ENCODE results near the gene DOCK11. TPM values are rescaled to one million over a fixed set of nuclear protein-coding genes. Genes with fewer than 3 reads are reported as not detected.

The DOCK11 gene
- polyA plus RNA-seq, 3 donors, result 20.8 to 39.7 (median 34.8) TPM

- no peak overlapping the region for H3K4me2 ChIP-seq (replicated peaks; ENCODE audit: extremely low read depth, low read length, poor library complexity, severe bottlenecking)
- no peak overlapping the region for H3K9ac ChIP-seq (ENCODE audit: insufficient read depth, low read length, poor library complexity, severe bottlenecking)
- no peak overlapping the region for H3K4me3 ChIP-seq (replicated peaks in 1 of 3; ENCODE audit: low read depth in 2 of 3, low read length in 3 of 3)
- H3K27me3 Mint-ChIP-seq (ENCODE audit: low read depth in 3 of 3), result peaks cover 0 to 7% (median 0%) of the 10 kb centered on the region in 3 donors
- no peaks in the 10 kb centered on the region for H3K36me3 Mint-ChIP-seq
- peaks cover 8% of the 10 kb centered on the region for H3K79me2 ChIP-seq (ENCODE audit: insufficient read depth, low read length)
- H3K4me3 Mint-ChIP-seq, result no peak overlapping the region
- no peaks in the 10 kb centered on the region for H3K9me3 ChIP-seq (replicated peaks in 1 of 2; ENCODE audit: control insufficient read depth in 1 of 2, insufficient read depth in 1 of 2, low read length in 2 of 2)
- peak overlapping the region in 5 of 7 donors; percentile 44 to 90 (median 84) for H3K27ac Mint-ChIP-seq
- DNase-seq, result peak in 2 of 3 donors; percentile 38 to 53
- intact Hi-C loops (cut with micrococcal nuclease), result no loop called here
- no CpG with 5 or more reads among the region's 3 CpGs for WGBS (ENCODE audit: insufficient coverage)
- H3K9me3 Mint-ChIP-seq, result peaks cover 0 to 10% (median 0%) of the 10 kb centered on the region in 7 donors
- no peak overlapping the region for H3K27ac ChIP-seq (ENCODE audit: low read depth in 1 of 2, low read length in 2 of 2)
- H3K36me3 ChIP-seq (replicated peaks in 1 of 2; ENCODE audit: control insufficient read depth in 1 of 2, insufficient read depth in 2 of 2, low read length in 2 of 2), result no peaks in the 10 kb centered on the region
- no peak for TF ChIP-seq CTCF (IDR thresholded peaks at IDR 0.05)
- H3K4me1 Mint-ChIP-seq, result peaks cover 77% of the 10 kb centered on the region
- H3K27me3 ChIP-seq (ENCODE audit: control insufficient read depth in 2 of 2, insufficient read depth in 2 of 2, low read length in 2 of 2), result no peaks in the 10 kb centered on the region
- H3K4me1 ChIP-seq (ENCODE audit: control insufficient read depth in 1 of 2, insufficient read depth in 2 of 2, low read length in 2 of 2), result peaks cover 79 to 81% of the 10 kb centered on the region in 2 donors
- H2AFZ ChIP-seq (ENCODE audit: insufficient read depth, low read depth, low read length, poor library complexity, severe bottlenecking), result no peak overlapping the region
- H4K20me1 ChIP-seq (ENCODE audit: insufficient read depth, low read length), result no peaks in the 10 kb centered on the region
Observed at GRCh38 chrX:118723376-118723775, 227.8 kb downstream of the DOCK11 start.

GRCh38 chrX:118724365-118724764 lies 228.8 kb downstream of the DOCK11 start:
- whole genome bisulfite sequencing (ENCODE audit: insufficient coverage), result no CpG with 5 or more reads among the region's 5 CpGs
- intact Hi-C loops (cut with micrococcal nuclease), result no loop called here
- peaks cover 76% of the 10 kb centered on the region for H3K4me1 Mint-ChIP-seq
- peak in 2 of 3 donors; percentile 52 to 54 for DNase-seq
- peaks cover 0 to 7% (median 0%) of the 10 kb centered on the region in 3 donors for H3K27me3 Mint-ChIP-seq (ENCODE audit: low read depth in 3 of 3)
- H3K9me3 Mint-ChIP-seq, result peaks cover 0 to 10% (median 0%) of the 10 kb centered on the region in 7 donors
- Histone ChIP-seq H3K9ac (ENCODE audit: insufficient read depth, low read length, poor library complexity, severe bottlenecking) (no peak overlapping the region), H3K9me3 (replicated peaks in 1 of 2; ENCODE audit: control insufficient read depth in 1 of 2, insufficient read depth in 1 of 2, low read length in 2 of 2) (no peaks in the 10 kb centered on the region), H3K79me2 (ENCODE audit: insufficient read depth, low read length) (peaks cover 17% of the 10 kb centered on the region), H3K27ac (ENCODE audit: low read depth in 1 of 2, low read length in 2 of 2) (peak overlapping the region; percentile 68 to 71), H3K4me1 (ENCODE audit: control insufficient read depth in 1 of 2, insufficient read depth in 2 of 2, low read length in 2 of 2) (peaks cover 81 to 82% of the 10 kb centered on the region in 2 donors), H3K4me3 (replicated peaks in 1 of 3; ENCODE audit: low read depth in 2 of 3, low read length in 3 of 3) (peak overlapping the region in 1 of 3 experiments; percentile 11), H4K20me1 (ENCODE audit: insufficient read depth, low read length) (peaks cover 4% of the 10 kb centered on the region), H3K4me2 (replicated peaks; ENCODE audit: extremely low read depth, low read length, poor library complexity, severe bottlenecking) (peak overlapping the region; percentile 34), H3K27me3 (ENCODE audit: control insufficient read depth in 2 of 2, insufficient read depth in 2 of 2, low read length in 2 of 2) (no peaks in the 10 kb centered on the region), H2AFZ (ENCODE audit: insufficient read depth, low read depth, low read length, poor library complexity, severe bottlenecking) (no peak overlapping the region), H3K36me3 (replicated peaks in 1 of 2; ENCODE audit: control insufficient read depth in 1 of 2, insufficient read depth in 2 of 2, low read length in 2 of 2) (no peaks in the 10 kb centered on the region)
- peak overlapping the region; percentile 72 to 91 (median 86) for H3K27ac Mint-ChIP-seq
- TF ChIP-seq CTCF (IDR thresholded peaks at IDR 0.05), result no peak
- peak overlapping the region; percentile 16 to 56 for H3K4me3 Mint-ChIP-seq
- no peaks in the 10 kb centered on the region for H3K36me3 Mint-ChIP-seq

Data from CD14-positive monocyte (primary cell).